Ascending aorta (tissue), 2 donors: ENCODE results near the gene SLC25A18. TPM values are rescaled to one million over a fixed set of nuclear protein-coding genes. Genes with fewer than 3 reads are reported as not detected.

Experiments used
- DNase-seq, 2 donors: peaks; one replicate each; pipeline ENCODE4 v3.0.0-alpha.2; 2019; ENCODE audit warnings: low spot score in 2 of 2
- H3K27ac ChIP-seq, 2 donors: fragments of 200-600 bp; sonication (generic); one replicate each; pipeline ENCODE4 v1.5.1; 2016 to 2017; ENCODE audit warnings: mild to moderate bottlenecking in 1 of 2
- H3K27me3 ChIP-seq: fragments of 200-600 bp; sonication (generic); one replicate; pipeline ENCODE4 v1.5.1; 2017
- H3K36me3 ChIP-seq, 2 donors: fragments of 200-600 bp; sonication (generic); one replicate each; pipeline ENCODE4 v1.5.1; 2016
- H3K4me1 ChIP-seq, 2 donors: fragments of 200-600 bp; sonication (generic); one replicate each; pipeline ENCODE4 v1.5.1; 2016 to 2017; ENCODE audit warnings: mild to moderate bottlenecking in 1 of 2
- H3K4me3 ChIP-seq, 2 donors: fragments of 200-600 bp; sonication (generic); one replicate each; pipeline ENCODE4 v1.5.1; 2016 to 2017; ENCODE audit warnings: mild to moderate bottlenecking in 1 of 2
- H3K9me3 ChIP-seq, 2 donors: fragments of 200-600 bp; sonication (generic); one replicate each; pipeline ENCODE4 v1.5.1; 2016
- CTCF ChIP-seq, 3 experiments: fragments of 200-600 bp in 2 of 3; fragments of 450-650 bp in 1 of 3; sonication (generic) in 2 of 3; IDR thresholded peaks; one replicate each; pipeline ENCODE4 v1.5.1; 2016 to 2019; ENCODE audit warnings: antibody characterized with exemption in 3 of 3, mild to moderate bottlenecking in 1 of 3, moderate library complexity in 1 of 3
- intact Hi-C: fragments of 100-400 bp; cut with DNase I; formaldehyde crosslinking; loops from one replicate; pipeline ENCODE4 v1.15.1; 2023
- total RNA-seq: library from RNA; depleted of rRNA; stranded (reverse); fragments of >200 nt; gene quantifications from one replicate; pipeline ENCODE4 v1.1.0, GENCODE V29; 2016

The SLC25A18 gene
- total RNA-seq, 1 donor from 2014 or later, result not detected

GRCh38 chr22:17579535-17579981 is 16.3 kb downstream of the SLC25A18 start:
- Histone ChIP-seq H3K4me1 (no peaks in the 10 kb centered on the region), H3K4me3 (no peak overlapping the region), H3K27me3 (no peaks in the 10 kb centered on the region), H3K27ac (no peak overlapping the region), H3K9me3 (no peaks in the 10 kb centered on the region), H3K36me3 (no peaks in the 10 kb centered on the region)
- no peak for TF ChIP-seq CTCF (IDR thresholded peaks at IDR 0.05)
- intact Hi-C loops, result no loop called here
- no peak for DNase-seq

DNA sequence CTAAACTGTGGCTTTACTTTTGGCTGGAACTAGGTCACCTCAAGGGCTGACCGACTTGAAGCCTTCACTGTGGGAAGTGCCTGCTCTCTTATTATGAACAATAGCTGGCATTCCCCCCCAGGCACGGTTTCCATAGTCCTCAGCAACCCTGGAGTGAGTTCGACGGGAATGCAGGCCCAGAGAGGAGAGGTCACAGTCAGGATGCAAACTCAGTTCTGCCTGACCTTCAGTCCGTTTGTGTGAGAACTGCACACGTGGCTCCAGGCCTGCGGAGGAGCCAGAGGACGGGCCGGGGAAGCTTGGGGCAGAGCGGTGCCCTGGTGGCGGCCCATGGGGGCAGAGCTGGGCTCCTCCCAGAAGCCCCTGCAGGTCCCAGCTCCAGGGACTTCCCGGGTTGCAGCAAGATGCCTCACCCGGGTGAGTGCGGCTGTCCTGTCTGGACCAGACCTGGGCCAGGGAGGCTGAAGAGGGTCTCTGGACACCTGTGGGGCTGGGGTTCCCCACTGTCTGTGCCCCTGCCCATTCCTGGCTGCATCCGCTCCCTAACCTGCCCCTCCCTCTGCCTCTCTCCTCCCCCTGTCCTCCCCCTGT is 17.2 kb downstream of the SLC25A18 start:
- no peaks in the 10 kb centered on the region for H3K9me3 ChIP-seq
- H3K36me3 ChIP-seq, result no peaks in the 10 kb centered on the region
- DNase-seq, result no peak
- no peak overlapping the region for H3K27ac ChIP-seq
- TF ChIP-seq CTCF (IDR thresholded peaks at IDR 0.05), result no peak
- H3K4me1 ChIP-seq, result no peaks in the 10 kb centered on the region
- no peaks in the 10 kb centered on the region for H3K27me3 ChIP-seq
- intact Hi-C loops, result no loop called here
- no peak overlapping the region for H3K4me3 ChIP-seq

DNA sequence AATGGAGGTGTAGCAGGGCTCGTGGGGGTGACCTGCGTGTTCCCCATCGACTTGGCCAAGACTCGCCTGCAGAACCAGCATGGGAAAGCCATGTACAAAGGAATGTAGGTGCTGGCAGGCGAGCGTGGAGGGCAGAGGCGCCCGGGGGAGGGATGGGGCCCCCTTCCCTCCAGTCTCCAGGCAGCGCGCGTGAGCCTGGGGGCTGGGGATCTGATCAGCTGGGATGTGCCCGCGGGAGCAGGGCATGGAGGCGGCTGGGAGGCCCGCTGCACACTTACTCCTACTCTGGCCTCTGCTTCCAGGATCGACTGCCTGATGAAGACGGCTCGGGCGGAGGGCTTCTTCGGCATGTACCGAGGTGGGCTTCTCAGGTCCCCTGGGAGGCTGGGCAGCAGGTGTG is 17.8 kb downstream of the SLC25A18 start:
- no peak overlapping the region for H3K4me3 ChIP-seq
- intact Hi-C loops, result no loop called here
- no peak for TF ChIP-seq CTCF (IDR thresholded peaks at IDR 0.05)
- H3K36me3 ChIP-seq, result no peaks in the 10 kb centered on the region
- H3K9me3 ChIP-seq, result no peaks in the 10 kb centered on the region
- H3K27me3 ChIP-seq, result no peaks in the 10 kb centered on the region
- no peaks in the 10 kb centered on the region for H3K4me1 ChIP-seq
- DNase-seq, result no peak
- no peak overlapping the region for H3K27ac ChIP-seq

DNA sequence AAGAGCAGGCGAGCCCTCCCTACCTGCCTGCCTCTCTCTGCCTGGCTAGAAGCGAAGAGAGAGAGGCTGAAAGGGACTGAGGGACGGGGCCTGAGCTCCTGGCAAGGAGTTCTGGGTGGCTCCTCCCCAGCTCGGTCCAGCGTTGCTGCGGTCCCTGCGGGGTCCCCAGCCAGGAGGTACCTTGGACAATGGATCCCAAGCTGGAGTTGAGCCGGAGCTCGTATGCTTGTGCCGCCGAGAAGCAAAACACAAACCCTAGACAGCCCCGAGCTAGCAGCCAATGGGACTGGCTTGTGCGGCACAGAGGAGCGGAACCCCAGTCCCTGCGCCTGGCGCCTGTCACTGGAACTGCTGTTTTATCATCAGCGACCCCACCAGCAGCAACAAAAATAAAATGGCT is 18.3 kb downstream of the SLC25A18 start:
- H3K27me3 ChIP-seq, result no peaks in the 10 kb centered on the region
- TF ChIP-seq CTCF (IDR thresholded peaks at IDR 0.05), result no peak
- H3K27ac ChIP-seq, result no peak overlapping the region
- intact Hi-C loops, result no loop called here
- no peaks in the 10 kb centered on the region for H3K9me3 ChIP-seq
- no peak overlapping the region for H3K4me3 ChIP-seq
- DNase-seq, result no peak
- H3K36me3 ChIP-seq, result no peaks in the 10 kb centered on the region
- no peaks in the 10 kb centered on the region for H3K4me1 ChIP-seq

GRCh38 chr22:17583151-17583550 is 19.9 kb downstream of the SLC25A18 start:
- DNase-seq, result no peak
- no peak overlapping the region for H3K27ac ChIP-seq
- intact Hi-C loops, result no loop called here

More at GRCh38 chr22:17583151-17583550, 19.9 kb downstream of the SLC25A18 start:
- Histone ChIP-seq H3K27me3 (no peaks in the 10 kb centered on the region), H3K36me3 (no peaks in the 10 kb centered on the region), H3K4me3 (no peak overlapping the region), H3K4me1 (no peaks in the 10 kb centered on the region), H3K9me3 (no peaks in the 10 kb centered on the region)
- no peak for TF ChIP-seq CTCF (IDR thresholded peaks at IDR 0.05)
